Ishikawa (cell line): ENCODE measurements around the gene MOB4.

Experiments
- EGR1 ChIP-seq: IDR thresholded peaks from 2 replicates; pipeline ENCODE4 v1.6.1; 2012
- REST ChIP-seq: IDR thresholded peaks from 2 replicates; pipeline ENCODE4 v1.6.1; 2012; ENCODE audit warnings: low read depth, mild to moderate bottlenecking

GRCh38 chr2:197576631-197577030 lies 60.8 kb downstream of the MOB4 start:
- TF ChIP-seq REST: no peak
- TF ChIP-seq EGR1: no peak
